ENCODE measurements around the gene ABCC10. TPM values are rescaled to one million over a fixed set of nuclear protein-coding genes. Genes with fewer than 3 reads are reported as not detected.
"Not testable (repeated sequence)": the region's sequence is repeated elsewhere in the genome, so short reads cannot be mapped to it uniquely, and the experiment has no call there.

Gene ABCC10
- total RNA-seq, 1 donor from 2014 or later: 22.0 TPM

DNA sequence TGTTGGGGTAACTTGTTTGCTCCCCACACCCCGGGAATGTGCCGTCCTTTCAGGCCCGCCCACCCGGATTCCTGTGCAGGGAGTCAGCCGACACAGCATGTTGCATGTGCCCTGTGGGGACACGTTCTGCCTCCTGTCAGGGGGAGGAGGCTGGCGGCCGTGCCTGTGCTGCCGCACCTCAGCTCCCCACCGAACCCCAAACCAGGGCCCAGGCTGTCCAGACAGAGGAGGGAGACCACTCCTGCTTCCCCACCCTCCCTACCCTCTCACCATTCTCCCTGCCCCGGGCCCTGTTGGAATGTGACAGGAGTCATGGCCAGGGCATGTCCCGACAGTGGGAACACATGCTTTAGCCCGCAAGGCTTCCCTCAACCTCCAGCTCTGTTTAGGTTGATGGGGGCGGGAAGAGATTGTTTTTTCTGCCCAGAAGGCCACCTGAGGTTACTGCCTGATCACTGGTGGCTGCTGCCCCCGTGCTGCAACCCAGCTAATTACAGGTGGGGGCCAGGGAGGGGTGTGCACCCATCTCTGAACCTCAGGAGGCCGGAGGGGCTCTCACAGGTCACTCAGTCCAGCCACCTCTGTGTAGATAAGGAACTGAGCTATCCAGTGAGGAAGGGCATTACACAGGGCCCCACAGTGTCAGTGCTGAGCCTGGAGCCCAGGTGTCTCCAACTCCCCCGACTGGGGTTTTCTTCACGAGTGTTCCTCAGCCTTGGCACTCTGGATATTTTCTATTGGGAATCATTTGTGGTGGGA is 69.2 kb downstream of the ABCC10 start:
- no peak for DNase-seq

DNA sequence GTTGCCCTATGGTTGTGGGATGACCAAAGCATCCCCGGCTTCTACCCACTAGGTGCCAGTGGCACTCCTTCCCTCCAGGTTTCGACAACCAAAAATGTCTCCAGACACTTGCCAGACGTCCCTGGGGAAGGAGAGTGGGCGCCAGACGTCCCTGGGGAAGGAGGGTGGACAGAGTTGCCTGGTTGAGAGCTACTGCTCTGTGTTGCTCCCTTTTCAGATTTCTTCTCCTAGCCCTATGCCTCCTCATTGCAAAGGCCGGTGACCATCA is 69.7 kb downstream of the ABCC10 start:
- DNase-seq: no peak

GRCh38 chr6:43497689-43498088 is 70.3 kb downstream of the ABCC10 start:
- DNase-seq: no peak

- not testable (repeated sequence) for DNase-seq
Measured at GRCh38 chr6:43498291-43498690, 71.0 kb downstream of the ABCC10 start.

DNA sequence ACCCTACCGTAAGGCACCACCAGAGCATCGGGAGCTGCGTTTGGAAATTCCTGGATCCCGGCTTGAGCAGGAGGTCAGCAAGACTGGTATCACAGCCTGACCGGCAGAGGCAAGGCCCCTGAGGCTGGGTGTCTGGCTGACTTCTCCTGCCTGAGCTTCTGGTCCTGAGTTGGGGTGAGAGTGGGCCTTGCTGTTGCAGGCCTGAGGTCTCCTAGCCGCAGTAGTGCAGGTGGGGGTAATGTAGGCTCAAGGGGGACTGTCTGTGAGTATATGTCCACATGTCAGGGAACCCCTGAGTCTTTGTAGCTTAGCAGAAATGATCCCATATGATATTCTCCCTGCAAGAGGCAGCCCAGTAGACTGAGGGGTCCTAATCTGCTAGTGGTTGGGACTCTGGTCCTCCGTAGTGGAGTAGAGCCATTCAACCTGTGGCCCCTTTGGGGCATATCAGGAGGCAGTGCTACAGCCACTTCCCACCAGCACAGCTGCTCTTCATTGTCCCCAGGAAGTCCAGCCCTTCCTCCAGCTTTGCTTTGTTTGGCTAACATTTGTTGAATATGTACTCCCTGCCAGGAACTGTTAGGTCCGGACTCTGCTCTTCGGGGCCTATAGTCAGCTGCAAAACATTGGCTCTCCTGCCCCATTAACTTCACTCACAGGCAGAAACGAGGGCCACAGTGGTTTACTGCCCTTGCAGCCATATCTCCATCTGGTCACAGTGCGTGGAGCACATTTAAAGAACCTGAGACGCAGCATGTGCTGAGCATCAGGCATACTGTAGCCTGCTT is 71.9 kb downstream of the ABCC10 start:
- no peak for DNase-seq

Small RNA genes lying within 50 kb of the gene (small RNA-seq; reads per million reads assigned to genes)
- gene MIR6780B (not detected), gene RNU6-1113P (not detected)

Other genes starting within 250 kb of the ABCC10 start
- 23.9 TPM for gene CUL9, start 245.3 kb upstream of the ABCC10 start, total RNA-seq
- 16.1 TPM for gene DNPH1, start 198.1 kb upstream of the ABCC10 start, total RNA-seq
- 13.1 TPM for gene TTBK1, start 184.1 kb upstream of the ABCC10 start, total RNA-seq
- gene SLC22A7, start 129.3 kb upstream of the ABCC10 start, total RNA-seq: 0.31 TPM
- 3.9 TPM for gene CRIP3, start 118.7 kb upstream of the ABCC10 start, total RNA-seq
- gene ZNF318, start 57.9 kb upstream of the ABCC10 start, total RNA-seq: 12.9 TPM
- gene DLK2, start 28.0 kb downstream of the ABCC10 start, total RNA-seq: 7.3 TPM
- 5.0 TPM for gene TJAP1, start 50.0 kb downstream of the ABCC10 start, total RNA-seq
- 2.7 TPM for gene LRRC73, start 82.8 kb downstream of the ABCC10 start, total RNA-seq
- gene YIPF3, start 89.4 kb downstream of the ABCC10 start, total RNA-seq: 71.4 TPM
- 22.0 TPM for gene POLR1C, start 89.5 kb downstream of the ABCC10 start, total RNA-seq
- 47.4 TPM for gene XPO5, start 148.5 kb downstream of the ABCC10 start, total RNA-seq
- 13.6 TPM for gene POLH, start 148.6 kb downstream of the ABCC10 start, total RNA-seq
- gene GTPBP2, start 201.7 kb downstream of the ABCC10 start, total RNA-seq: 33.5 TPM
- gene MAD2L1BP, start 208.3 kb downstream of the ABCC10 start, total RNA-seq: 22.3 TPM
- gene RSPH9, start 217.5 kb downstream of the ABCC10 start, total RNA-seq: 6.2 TPM